Pancreas (tissue), 10 donors: Measurements from ENCODE around the gene NOC4L. TPM values are rescaled to one million over a fixed set of nuclear protein-coding genes. Genes with fewer than 3 reads are reported as not detected.

Source experiments
- ATAC-seq, 4 donors: fragments of 200-7000 bp; cut with Tn5 transposase; one replicate each; pipeline versions ENCODE4 v1.8.0 to v1.9.1; 2020; ENCODE audit warnings: mild to moderate bottlenecking in 4 of 4, moderate library complexity in 4 of 4
- DNase-seq, 6 donors: peaks; one replicate each; pipeline ENCODE4 v3.0.0-alpha.2; 2020
- FAIRE-seq: peaks from 2 replicates; lab custom pipeline; 2012; peaks lifted over from hg19 to GRCh38; lab: Jason Lieb, UNC
- H3K27ac ChIP-seq, 4 donors: fragments of 200-600 bp; sonication (generic); 1 replicate in 3 of 4; 2 replicates in 1 of 4; pipeline versions ENCODE4 v1.5.0 to v1.8.0; 2020
- H3K27me3 ChIP-seq, 4 donors: fragments of 200-600 bp; one replicate each; pipeline ENCODE4 v1.8.0; 2021
- H3K36me3 ChIP-seq, 3 donors: fragments of 200-600 bp; sonication (generic) in 1 of 3; one replicate each; pipeline versions ENCODE4 v1.5.0 to v1.8.0; 2020 to 2021
- H3K4me1 ChIP-seq, 3 donors: fragments of 200-600 bp; one replicate each; pipeline ENCODE4 v1.8.0; 2021
- H3K4me3 ChIP-seq, 4 donors: fragments of 200-600 bp; sonication (generic) in 2 of 4; one replicate each; pipeline versions ENCODE4 v1.5.0 to v1.8.0; 2020 to 2021
- H3K9me3 ChIP-seq, 4 donors: fragments of 200-600 bp; one replicate each; pipeline ENCODE4 v1.8.0; 2021
- CTCF ChIP-seq, 4 donors: fragments of 200-600 bp; sonication (generic) in 3 of 4; IDR thresholded peaks; one replicate each; pipeline versions ENCODE4 v1.5.0 to v1.8.0; 2021; ENCODE audit warnings: antibody characterized with exemption in 4 of 4
- whole genome bisulfite sequencing, 2 donors: extraction: QIAGEN DNeasy Blood & Tissue Kit; methylation state at CpG; one replicate each; pipeline ENCODE4 v1.1.7; 2013; 5-methylcytosine and 5-hydroxymethylcytosine counted together
- intact Hi-C, 3 donors: fragments of 100-400 bp; cut with DNase I; formaldehyde crosslinking; loops; one replicate each; pipeline versions ENCODE4 v1.11.1 to v1.14.2; 2022
- polyA plus RNA-seq, 2 donors: library from polyadenylated mRNA; stranded (reverse); fragments of 200-250 nt; gene quantifications; one replicate each; pipeline ENCODE4 v1.2.3, GENCODE V29; 2013
- total RNA-seq, 6 donors: library from RNA; stranded (reverse); fragmentation: NEBNext Ultra II Directional in 4 of 6; extraction: Animal tissue kit (Norgen Biotek cat#: 25700) in 4 of 6; gene quantifications; one replicate each; pipeline versions ENCODE4 v1.2.1 to v1.2.4, GENCODE V29; 2021 to 2023
- donor health status: healthy with polysubstance abuse.
- donor health status: DM: no; HTN: no; CAD: no; lungs with moderate emphysema.
- donor health status: DM: no; HTN: no; CAD: no.
- donor health status: control.
- donor health status: control.
- donor health status: Bipolar disorder and iron deficiency.
- donor health status: DM: yes; HTN: yes; CAD: no.
- donor health status: DM: no; HTN: no; CAD: no.
- donor health status: DM: no; HTN: no; CAD: no.
- donor health status: DM: yes; HTN: yes; CAD: no.

NOC4L gene
- total and polyA plus RNA-seq, 8 donors: 6.8 to 45.8 (median 8.8) TPM

GRCh38 chr12:132190012-132190755 lies 45.9 kb downstream of the NOC4L start:
- intact Hi-C loops: no loop called here
- H3K27me3 ChIP-seq: no peaks in the 10 kb centered on the region
- ATAC-seq: peak; percentile 11 to 30 (median 26)
- peak overlapping the region; percentile 23 to 59 (median 35) for H3K4me3 ChIP-seq
- no peak for TF ChIP-seq CTCF (IDR thresholded peaks at IDR 0.05)
- peaks cover 0 to 5% (median 0%) of the 10 kb centered on the region in 3 donors for H3K4me1 ChIP-seq
- no peaks in the 10 kb centered on the region for H3K36me3 ChIP-seq
- H3K9me3 ChIP-seq: no peaks in the 10 kb centered on the region
- FAIRE-seq: no peak
- 31 to 36% methylated on average over 53 to 59 of the region's 59 CpGs for WGBS, 2 donors
- H3K27ac ChIP-seq: peak overlapping the region in 3 of 4 donors; percentile 43 to 68 (median 64)
- no peak for DNase-seq

GRCh38 chr12:132190834-132191500 lies 46.7 kb downstream of the NOC4L start:
- no peak for FAIRE-seq
- no peaks in the 10 kb centered on the region for H3K27me3 ChIP-seq
- DNase-seq: no peak
- 78 to 86% methylated on average over 30 of the region's 30 CpGs for WGBS, 2 donors
- H3K27ac ChIP-seq: no peak overlapping the region
- no peaks in the 10 kb centered on the region for H3K36me3 ChIP-seq
- intact Hi-C loops: no loop called here
- no peaks in the 10 kb centered on the region for H3K9me3 ChIP-seq
- peaks cover 0 to 5% (median 0%) of the 10 kb centered on the region in 3 donors for H3K4me1 ChIP-seq
- TF ChIP-seq CTCF (IDR thresholded peaks at IDR 0.05): no peak
- H3K4me3 ChIP-seq: no peak overlapping the region
- no peak for ATAC-seq

- Histone ChIP-seq H3K36me3 (no peaks in the 10 kb centered on the region), H3K4me1 (peaks cover 0 to 5% (median 0%) of the 10 kb centered on the region in 3 donors), H3K27me3 (no peaks in the 10 kb centered on the region), H3K9me3 (no peaks in the 10 kb centered on the region), H3K4me3 (no peak overlapping the region), H3K27ac (no peak overlapping the region)
- FAIRE-seq (no peak), DNase-seq (no peak), ATAC-seq (no peak)
- intact Hi-C loops: no loop called here
- no peak for TF ChIP-seq CTCF (IDR thresholded peaks at IDR 0.05)
- 60 to 67% methylated on average over 31 of the region's 31 CpGs for WGBS, 2 donors
Measured at GRCh38 chr12:132191715-132192553, 47.7 kb downstream of the NOC4L start.

GRCh38 chr12:132194056-132194455 lies 49.8 kb downstream of the NOC4L start:
- Histone ChIP-seq H3K27ac (no peak overlapping the region), H3K4me3 (no peak overlapping the region), H3K27me3 (no peaks in the 10 kb centered on the region), H3K9me3 (no peaks in the 10 kb centered on the region), H3K4me1 (peaks cover 0 to 5% (median 0%) of the 10 kb centered on the region in 3 donors), H3K36me3 (no peaks in the 10 kb centered on the region)
- ATAC-seq (no peak), FAIRE-seq (no peak), DNase-seq (no peak)
- intact Hi-C loops: no loop called here
- TF ChIP-seq CTCF (IDR thresholded peaks at IDR 0.05): no peak
- WGBS, 2 donors: 41 to 52% methylated on average over 10 of the region's 10 CpGs
